ENCODE results near the gene ZNHIT3.
"Not testable (repeated sequence)": the region's sequence is repeated elsewhere in the genome, so short reads cannot be mapped to it uniquely, and the experiment has no call there.

The ZNHIT3 gene

DNA sequence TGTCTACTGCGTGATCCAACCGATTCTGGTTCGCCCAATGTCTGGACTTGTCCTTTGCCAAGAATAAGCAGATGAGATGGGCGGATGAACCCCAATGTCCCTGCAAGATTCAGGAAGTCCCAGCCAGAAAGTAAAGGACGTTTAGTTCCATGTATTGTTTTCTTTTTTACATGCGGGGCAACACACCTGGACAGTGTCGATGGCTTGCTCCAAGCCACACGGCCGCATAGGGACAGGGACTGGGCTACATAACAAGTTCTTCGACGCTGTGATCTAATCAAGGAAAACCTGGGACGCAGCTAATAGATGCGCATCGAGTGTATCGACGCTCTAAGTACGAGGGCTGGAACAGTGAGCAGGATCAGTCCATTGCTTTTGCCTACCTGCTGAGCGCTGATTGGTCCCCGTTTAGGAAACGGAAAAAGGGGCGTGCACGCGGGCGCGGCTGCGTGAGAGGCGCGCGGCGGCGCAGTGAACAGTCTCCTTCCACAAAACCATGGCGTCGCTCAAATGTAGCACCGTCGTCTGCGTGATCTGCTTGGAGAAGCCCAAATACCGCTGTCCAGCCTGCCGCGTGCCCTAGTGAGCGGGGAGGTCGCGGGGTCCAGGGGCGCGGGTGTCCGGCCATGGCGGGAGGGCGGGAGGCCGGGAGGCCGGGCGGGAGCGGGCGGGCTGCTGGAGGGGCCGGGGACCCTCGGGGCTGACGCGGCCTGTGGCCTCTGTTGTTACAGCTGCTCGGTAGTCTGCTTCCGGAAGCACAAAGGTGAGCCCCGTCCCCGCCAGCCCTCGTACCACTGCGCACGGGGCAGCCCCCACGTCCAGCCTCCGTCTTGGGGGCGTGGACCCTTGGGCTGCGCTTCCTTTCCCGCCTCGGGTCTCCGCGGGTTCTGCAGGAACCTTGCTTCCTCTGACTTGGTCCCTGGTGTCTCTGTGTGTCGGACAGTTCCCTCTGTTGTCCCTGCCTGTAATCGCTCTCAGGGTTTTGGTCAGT is at the start of gene ZNHIT3:
TSS of gene ZNHIT3 (plus strand) at position 478 of the 991 bp plus-strand sequence. CDS start at position 497, 19 bp downstream.
- Histone ChIP-seq H3K27me3 (ENCODE audit: insufficient read depth, low read depth, severe bottlenecking) (no peaks in the 10 kb centered on the region), H3K9me3 (ENCODE audit: severe bottlenecking) (peaks cover 3% of the 10 kb centered on the region), H3K36me3 (peaks cover 19% of the 10 kb centered on the region)

DNA sequence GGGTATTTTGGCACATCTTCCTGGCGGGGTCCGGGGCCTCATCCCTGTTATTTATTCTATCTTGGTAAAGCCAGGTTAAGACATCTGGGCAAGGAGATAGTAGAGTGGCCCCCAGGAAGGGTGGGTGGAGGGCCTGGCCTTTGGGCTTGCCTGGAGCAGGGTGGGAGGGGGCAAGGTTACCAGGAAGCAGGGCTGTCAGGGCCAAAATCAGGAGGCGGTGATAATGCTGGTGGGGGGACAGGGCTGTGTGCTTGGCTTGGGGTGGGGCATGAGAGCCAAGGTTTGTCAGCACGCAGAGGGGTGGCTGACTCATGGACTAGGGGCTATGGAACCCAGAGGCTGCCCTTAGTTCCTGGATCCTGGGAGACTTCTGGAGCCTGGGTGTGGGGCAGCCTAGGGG is 44.7 kb upstream of the ZNHIT3 start:
- not testable (repeated sequence) for H3K9me3 ChIP-seq (ENCODE audit: severe bottlenecking); H3K27me3 ChIP-seq (ENCODE audit: insufficient read depth, low read depth, severe bottlenecking); H3K4me3 ChIP-seq (ENCODE audit: low read depth, low read length); H3K27ac ChIP-seq; H3K36me3 ChIP-seq; DNase-seq

More for the DNA sequence above, at the start of gene ZNHIT3:
- Histone ChIP-seq H3K4me3 (ENCODE audit: low read depth, low read length) (peak within 1 kb of the TSS; percentile 91), H3K27ac (peak within 1 kb of the TSS; percentile 75)
- DNase-seq, result peak; percentile 92
- TF ChIP-seq, protein P1, sequence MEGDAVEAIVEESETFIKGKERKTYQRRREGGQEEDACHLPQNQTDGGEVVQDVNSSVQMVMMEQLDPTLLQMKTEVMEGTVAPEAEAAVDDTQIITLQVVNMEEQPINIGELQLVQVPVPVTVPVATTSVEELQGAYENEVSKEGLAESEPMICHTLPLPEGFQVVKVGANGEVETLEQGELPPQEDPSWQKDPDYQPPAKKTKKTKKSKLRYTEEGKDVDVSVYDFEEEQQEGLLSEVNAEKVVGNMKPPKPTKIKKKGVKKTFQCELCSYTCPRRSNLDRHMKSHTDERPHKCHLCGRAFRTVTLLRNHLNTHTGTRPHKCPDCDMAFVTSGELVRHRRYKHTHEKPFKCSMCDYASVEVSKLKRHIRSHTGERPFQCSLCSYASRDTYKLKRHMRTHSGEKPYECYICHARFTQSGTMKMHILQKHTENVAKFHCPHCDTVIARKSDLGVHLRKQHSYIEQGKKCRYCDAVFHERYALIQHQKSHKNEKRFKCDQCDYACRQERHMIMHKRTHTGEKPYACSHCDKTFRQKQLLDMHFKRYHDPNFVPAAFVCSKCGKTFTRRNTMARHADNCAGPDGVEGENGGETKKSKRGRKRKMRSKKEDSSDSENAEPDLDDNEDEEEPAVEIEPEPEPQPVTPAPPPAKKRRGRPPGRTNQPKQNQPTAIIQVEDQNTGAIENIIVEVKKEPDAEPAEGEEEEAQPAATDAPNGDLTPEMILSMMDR (IDR thresholded peaks at IDR 0.05; ENCODE audit: low read depth, low read length), result no peak

DNA sequence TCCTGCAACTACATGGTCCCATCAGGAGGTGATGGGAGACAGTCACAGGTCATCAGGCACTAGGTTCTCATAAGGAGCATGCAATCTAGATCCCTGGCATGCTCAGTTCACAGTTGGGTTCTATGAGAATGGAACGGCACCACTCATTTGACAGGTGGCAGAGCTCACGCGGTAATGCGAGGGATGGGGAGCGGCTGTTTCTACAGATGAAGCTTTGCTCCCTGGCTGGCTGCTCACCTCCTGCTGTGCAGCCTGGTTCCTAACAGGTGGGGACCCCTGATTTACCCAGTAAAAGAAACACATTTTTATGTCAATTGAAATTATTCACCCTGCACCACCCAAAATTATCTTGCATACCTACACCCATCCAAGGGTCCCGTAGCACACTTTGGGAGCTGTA is 42.7 kb upstream of the ZNHIT3 start:
- Histone ChIP-seq H3K27ac (no peak overlapping the region), H3K36me3 (no peaks in the 10 kb centered on the region), H3K27me3 (ENCODE audit: insufficient read depth, low read depth, severe bottlenecking) (no peaks in the 10 kb centered on the region), H3K9me3 (ENCODE audit: severe bottlenecking) (no peaks in the 10 kb centered on the region), H3K4me3 (ENCODE audit: low read depth, low read length) (no peak overlapping the region)
- no peak for DNase-seq
- TF ChIP-seq, protein P1 (IDR thresholded peaks at IDR 0.05; ENCODE audit: low read depth, low read length), result no peak

DNA sequence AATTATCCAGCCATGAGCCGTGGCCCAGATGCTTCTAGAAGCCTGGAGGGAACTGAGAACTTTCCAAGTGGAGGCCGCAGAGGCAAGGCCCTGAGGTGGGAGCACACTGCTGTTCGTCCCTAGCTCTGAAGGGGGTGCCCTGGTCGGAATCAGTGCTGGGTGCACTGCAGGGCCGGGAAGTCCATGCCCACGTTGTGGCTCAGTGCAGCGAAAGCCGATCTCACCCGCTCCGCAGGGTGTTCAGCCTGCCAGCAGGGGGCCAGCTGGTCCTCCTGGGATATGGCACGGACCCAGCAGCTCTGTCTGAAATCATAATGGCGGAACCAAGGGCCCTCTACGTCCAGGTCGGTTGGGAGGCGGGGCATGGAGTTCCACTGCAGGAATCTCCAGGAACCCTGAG is 36.5 kb upstream of the ZNHIT3 start:
- not testable (repeated sequence) for H3K9me3 ChIP-seq (ENCODE audit: severe bottlenecking); H3K36me3 ChIP-seq; H3K4me3 ChIP-seq (ENCODE audit: low read depth, low read length); DNase-seq; H3K27ac ChIP-seq; H3K27me3 ChIP-seq (ENCODE audit: insufficient read depth, low read depth, severe bottlenecking)

DNA sequence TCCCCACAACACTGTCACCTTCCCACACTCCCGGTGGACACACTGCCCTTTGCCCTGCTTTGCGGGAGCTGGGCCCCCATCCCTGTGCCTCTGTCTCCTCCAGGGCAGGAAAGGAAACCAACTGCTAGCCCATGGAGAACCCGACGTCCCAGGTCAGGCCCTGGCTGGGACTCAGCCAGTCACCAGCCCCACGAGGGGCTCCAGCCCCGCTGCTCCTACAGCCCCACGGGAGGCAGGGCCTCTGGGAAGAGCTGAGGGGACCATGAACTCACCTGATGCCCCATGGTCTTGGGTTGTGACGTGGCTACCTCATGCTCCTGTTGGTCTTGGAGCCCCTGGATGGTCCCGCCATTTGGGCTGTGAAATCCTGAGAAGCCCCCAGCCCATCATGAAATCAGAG is 33.6 kb upstream of the ZNHIT3 start:
- H3K36me3 ChIP-seq; H3K27ac ChIP-seq; H3K27me3 ChIP-seq (ENCODE audit: insufficient read depth, low read depth, severe bottlenecking); H3K9me3 ChIP-seq (ENCODE audit: severe bottlenecking); H3K4me3 ChIP-seq (ENCODE audit: low read depth, low read length); DNase-seq: not testable (repeated sequence)

DNA sequence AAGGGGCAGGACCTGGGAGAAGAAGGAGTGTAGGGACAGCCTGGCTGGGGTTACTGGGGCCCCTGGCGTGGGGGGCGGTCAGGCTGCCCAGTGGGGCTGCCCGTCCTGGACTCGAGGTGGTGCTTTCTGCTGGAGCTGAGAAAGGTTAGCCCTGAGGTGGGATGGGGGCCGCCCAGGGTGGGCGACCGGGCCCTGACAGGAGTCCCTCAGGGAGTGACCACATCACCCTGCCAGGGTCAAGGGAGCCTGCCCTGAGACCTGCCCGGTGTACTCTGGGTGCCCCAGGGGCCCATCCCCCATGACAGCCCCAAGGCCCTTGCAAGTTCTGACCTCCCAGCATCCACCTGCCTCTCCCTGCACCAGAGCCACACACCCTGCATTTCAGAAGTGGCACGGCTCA is 28.8 kb upstream of the ZNHIT3 start:
- not testable (repeated sequence) for DNase-seq

DNA sequence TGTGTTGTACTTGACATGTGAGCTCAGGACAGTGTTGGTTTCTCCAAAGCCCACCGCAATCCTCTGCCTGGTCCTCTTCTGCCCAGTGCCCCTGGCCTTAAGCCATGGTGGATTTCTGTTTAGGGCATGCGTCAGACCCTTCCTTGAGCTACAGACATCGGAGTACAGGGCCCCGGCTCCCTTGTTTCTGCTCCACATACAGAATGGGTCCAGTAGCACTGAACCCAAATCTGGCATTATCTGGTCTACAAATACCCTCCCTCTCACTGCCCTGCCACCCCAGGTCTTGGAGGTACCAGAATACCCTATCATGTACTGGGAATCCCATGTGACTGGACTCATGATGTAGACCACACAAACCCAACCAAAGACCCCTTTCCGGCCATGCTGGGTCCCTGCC is 27.4 kb upstream of the ZNHIT3 start:
- Histone ChIP-seq H3K36me3 (no peaks in the 10 kb centered on the region), H3K9me3 (ENCODE audit: severe bottlenecking) (no peaks in the 10 kb centered on the region), H3K27me3 (ENCODE audit: insufficient read depth, low read depth, severe bottlenecking) (no peaks in the 10 kb centered on the region), H3K27ac (no peak overlapping the region), H3K4me3 (ENCODE audit: low read depth, low read length) (no peak overlapping the region)
- TF ChIP-seq, protein P1 (IDR thresholded peaks at IDR 0.05; ENCODE audit: low read depth, low read length), result no peak
- DNase-seq, result no peak

More for the DNA sequence above, 28.8 kb upstream of the ZNHIT3 start:
- not testable (repeated sequence) for H3K27me3 ChIP-seq (ENCODE audit: insufficient read depth, low read depth, severe bottlenecking); H3K36me3 ChIP-seq; H3K4me3 ChIP-seq (ENCODE audit: low read depth, low read length); H3K27ac ChIP-seq; H3K9me3 ChIP-seq (ENCODE audit: severe bottlenecking)

DNA sequence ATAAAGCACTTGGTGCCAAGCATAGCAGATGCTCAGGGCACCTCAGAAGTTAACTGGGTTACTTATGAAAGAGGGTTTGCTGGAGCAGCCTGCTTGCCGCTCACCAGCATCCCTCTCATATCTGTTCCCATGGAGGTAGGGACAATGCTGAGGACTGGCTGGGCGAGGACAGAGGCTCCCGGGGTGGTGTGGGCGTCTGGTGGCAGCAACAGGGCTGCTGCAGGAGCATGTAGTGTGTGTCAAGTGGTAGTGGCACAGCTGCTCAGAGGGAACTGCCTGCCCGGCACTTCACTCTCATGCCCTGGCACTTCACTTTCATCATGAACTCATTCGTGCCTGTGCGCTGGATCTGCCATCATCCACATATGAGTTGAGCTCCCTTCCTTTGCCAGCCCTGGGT is 26.9 kb upstream of the ZNHIT3 start:
- DNase-seq, result no peak
- Histone ChIP-seq H3K27me3 (ENCODE audit: insufficient read depth, low read depth, severe bottlenecking) (no peaks in the 10 kb centered on the region), H3K36me3 (no peaks in the 10 kb centered on the region), H3K9me3 (ENCODE audit: severe bottlenecking) (no peaks in the 10 kb centered on the region), H3K27ac (no peak overlapping the region), H3K4me3 (ENCODE audit: low read depth, low read length) (no peak overlapping the region)
- TF ChIP-seq, protein P1 (IDR thresholded peaks at IDR 0.05; ENCODE audit: low read depth, low read length), result no peak
